HG02981 (cell line): Measurements from ENCODE around the gene ELMO2.
"Not testable (repeated sequence)": the region's sequence is repeated elsewhere in the genome, so short reads cannot be mapped to it uniquely, and the experiment has no call there.

Experiments
- ATAC-seq: cut with Tn5 transposase; IDR thresholded peaks from one replicate; pipeline ENCODE4 v1.9.1; 2021; ENCODE audit warnings: mild to moderate bottlenecking, moderate library complexity; ENCODE audit not compliant: unreplicated experiment

The ELMO2 gene

GRCh38 chr20:46406986-46407670 is 713 bp upstream of the ELMO2 start:
- ATAC-seq: peak; percentile 24

GRCh38 chr20:46402331-46402811 is 4.0 kb downstream of the ELMO2 start:
- ATAC-seq: no peak

DNA sequence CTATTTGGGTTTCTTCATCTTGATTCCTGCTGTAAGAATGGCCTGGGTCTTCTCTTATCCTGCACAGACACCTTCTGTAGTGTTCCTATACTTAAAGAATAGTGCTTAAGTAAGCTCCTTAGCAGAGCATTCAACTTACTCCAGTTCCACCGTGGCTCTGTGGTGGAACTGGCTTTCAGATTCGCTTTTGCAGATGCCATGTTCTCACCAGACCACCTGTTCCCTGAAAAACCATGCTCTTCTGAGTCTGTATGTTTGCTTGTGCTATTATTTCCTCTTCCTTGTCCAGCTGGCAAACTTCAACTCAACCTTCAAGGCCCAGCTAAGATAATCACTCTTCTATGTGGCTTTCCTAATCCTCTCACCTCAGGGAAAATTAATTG is 4.9 kb downstream of the ELMO2 start:
- ATAC-seq: no peak

- no peak for ATAC-seq
These were observed 5.5 kb downstream of the ELMO2 start for GRCh38 chr20:46400828-46401477.

DNA sequence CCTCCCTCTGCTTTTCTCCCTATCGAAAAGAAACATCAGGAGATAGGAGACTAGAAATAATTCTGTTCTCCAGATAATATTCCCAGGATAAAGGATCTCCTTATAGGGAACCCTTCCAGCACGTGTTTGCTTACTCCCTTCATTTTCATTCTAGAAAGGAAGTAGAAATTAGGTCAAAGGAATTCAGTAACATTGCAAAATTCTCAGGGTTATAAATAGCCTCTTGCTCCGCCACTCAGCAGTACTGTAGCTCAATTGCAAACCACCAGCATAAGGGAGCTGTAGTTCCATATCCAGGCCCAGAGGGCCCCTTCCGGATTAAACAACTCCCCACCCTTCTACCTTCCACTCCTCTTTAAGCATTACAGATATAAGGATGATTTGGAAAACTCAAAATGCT is 6.2 kb downstream of the ELMO2 start:
- ATAC-seq: no peak

DNA sequence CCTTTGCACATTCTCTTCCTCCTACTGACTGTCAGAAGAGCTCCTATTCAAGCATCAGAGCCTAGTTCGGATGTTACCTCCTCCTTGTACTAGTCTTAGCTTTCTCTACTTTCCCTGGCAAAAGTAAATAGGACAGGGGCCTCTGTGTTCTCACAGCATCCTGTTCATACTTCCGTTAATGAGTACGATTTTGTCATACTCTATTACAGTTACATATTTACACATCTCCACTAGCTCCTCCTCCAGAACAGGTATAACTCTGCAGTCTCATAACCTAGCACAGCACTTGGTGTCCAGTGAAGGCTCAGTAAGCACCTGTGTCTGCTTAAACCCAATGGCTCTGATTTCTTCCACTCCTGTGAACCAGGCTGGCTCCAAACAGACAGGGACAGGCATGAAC is 7.0 kb downstream of the ELMO2 start:
- ATAC-seq: no peak

- ATAC-seq: no peak
These were observed 7.5 kb downstream of the ELMO2 start for GRCh38 chr20:46398963-46399362.

DNA sequence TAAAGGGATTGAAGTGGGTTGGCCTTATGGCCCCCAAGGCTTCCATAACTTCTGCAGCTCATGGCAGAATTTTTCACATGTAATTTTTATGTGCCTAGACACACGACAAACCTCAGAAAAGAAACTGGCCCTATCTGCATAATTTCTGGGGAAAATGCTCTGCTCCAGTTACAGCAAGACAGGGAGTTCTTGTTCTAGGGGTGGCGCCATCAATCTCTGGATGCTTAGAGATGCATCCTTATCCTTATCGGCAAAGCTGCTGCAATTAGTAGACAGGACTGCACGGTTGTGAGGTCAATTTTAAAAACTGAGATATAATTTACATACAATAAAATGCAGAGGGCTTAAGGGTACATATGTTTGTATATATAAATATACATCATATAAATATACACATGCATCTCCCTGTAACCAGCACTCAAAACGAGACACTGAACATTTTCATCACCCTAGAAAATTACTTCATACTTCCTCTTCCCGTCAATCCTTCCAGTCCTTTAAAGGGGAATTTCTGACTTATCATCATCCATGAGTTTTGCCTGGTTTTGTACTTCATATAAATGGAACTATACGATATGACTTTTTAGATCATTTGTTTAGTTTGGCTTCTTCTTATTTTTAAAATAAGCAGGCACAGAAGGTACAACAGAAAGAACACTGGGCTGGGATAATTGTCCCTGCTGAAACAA is 10.2 kb downstream of the ELMO2 start:
- ATAC-seq: no peak

DNA sequence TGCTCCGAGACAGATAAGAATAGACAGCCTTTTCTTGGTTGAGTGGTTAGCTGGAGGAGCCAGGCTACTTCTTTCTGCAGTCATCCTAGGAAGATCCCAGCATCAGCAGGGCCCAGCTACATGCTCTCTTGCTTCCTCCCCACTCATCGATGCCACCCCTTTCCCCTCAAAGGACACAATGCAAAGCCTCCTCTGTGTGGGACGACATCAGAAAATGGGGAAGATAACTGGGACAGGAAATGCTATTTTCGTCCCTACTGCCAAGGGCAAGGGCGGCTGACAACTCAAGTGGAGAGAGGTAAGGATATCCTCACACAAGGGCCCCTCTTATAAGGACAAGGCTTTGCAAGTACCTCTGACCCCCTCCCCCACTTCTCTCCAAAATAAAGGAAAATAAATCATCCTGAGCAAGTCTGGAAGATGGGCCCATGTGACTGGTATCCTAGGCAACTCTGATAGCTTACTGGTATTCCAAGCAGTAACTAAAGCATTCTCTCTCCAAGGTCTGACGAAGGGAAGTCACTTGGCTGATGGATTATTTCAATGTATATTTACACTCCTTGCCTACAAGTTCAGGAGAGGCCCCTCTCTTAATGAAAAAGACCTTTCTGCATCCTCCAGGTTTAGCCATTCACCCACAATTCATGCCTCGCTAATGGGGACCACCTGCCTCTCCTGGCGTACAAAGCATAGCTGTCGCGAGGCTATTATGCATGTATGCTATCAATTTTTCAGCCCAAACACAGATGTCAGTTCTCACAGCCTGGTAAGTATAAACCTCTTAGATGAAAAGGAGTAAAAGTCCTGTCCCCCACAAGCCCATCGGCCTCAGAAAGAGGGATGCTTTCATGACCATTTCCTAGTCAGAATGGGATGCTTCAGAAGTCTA is 11.3 kb downstream of the ELMO2 start:
- ATAC-seq: no peak

DNA sequence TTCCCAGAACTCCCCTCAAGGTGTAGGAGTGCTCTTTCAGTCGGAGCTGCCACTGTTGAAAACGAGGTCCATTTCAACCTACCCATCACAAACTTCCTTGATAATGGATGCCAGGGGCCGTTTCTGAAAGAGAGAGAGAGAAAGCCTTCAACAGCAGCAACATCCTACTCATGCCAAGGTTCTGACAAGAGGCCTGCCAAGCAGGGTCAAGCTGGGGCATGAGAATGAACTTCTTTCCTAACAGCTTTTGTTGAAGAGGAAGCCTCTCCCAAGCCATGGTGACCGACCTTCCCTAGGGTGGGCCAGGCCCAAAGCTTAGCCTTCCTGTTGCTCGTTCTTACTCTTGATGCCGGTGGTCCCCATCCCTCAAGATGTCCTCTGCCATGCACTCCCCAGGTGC is 12.4 kb downstream of the ELMO2 start:
- no peak for ATAC-seq

DNA sequence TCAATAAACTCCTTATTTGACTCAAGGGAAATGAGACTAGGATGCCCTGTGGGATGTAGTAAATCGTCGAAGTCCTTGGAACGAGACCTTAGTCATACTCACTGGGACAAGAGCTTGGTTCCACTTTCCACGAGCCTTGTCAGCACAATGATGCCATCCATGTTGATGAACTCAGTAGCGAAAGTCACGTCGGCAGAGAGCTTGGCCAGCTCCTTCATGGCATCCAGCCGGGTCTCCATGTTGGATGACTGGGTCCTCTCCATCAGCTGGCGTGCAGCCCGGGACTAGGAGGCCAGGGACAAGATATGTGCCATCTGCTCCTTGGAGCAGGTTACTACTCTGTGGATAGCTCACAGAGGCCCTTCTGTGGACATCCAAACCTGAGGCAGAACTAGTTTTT is 17.5 kb downstream of the ELMO2 start:
- ATAC-seq: no peak

GRCh38 chr20:46388201-46388836 is 18.1 kb downstream of the ELMO2 start:
- no peak for ATAC-seq

DNA sequence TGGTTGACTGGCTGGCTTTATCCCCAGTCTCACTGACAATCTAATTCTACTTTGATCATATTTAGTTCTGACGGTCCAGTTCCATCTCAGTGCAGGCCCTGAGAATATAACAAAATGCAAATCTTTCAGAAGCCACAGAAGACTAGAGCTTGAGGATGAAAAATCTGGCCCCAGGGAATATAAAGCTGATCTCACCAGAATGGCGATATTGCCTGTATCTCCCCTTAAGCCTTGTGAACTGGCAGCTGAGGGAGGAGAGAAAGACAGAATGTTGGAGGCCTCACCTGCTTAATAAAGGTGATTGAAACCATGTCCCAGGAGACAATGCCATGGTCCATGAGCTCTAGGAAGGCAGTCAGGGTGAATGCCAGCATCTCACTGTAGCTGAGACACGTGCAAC is 19.4 kb downstream of the ELMO2 start:
- not testable (repeated sequence) for ATAC-seq

DNA sequence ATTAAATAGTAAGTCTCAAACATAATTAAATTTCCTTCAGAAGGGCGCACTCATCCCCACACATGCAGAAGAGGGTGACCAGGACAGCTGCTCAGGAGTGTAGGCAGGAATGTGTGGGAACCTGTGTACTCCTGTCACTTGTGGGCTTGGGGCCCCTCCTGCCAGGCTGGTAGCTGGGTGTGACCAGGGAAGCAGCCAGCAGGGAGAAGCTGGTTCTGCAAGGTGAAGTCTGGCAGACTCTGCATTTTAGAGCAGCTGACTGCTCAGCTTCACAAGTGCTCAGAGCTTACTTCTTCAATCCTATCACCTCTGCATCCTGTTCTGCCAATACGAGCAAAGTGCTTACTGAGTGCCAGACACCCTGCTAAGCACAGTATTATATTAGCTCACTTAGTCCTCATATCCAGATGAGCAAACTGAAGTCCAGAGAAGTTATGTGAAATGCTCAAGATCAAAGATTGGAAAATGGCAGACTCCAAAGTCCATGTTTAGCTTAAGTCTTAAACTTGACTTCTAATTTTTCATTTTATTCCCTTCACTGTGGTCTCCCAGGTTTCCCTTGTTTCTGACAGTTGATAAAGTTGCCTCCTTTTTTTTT is 27.9 kb downstream of the ELMO2 start:
- no peak for ATAC-seq

DNA sequence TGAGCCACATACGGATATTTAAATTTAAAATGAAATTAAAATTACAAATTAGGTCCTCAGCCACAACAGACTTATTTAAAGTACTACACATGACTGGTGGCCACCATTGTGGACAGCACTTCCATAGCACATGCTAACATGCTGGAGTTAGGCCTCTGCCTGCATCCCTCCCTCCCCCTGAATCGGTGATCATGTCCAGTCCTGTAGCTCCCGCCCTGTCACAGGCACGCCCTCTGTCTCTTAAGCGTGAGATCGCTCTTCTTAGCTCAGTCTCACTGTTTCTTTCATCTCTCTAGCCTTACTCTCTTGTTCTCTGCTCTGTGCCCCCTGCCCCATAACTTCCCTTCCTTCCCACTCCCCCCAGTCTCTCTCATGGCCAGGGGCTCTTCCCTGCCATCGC is 28.9 kb downstream of the ELMO2 start:
- no peak for ATAC-seq

GRCh38 chr20:46376196-46376785 is 30.1 kb downstream of the ELMO2 start:
- no peak for ATAC-seq

GRCh38 chr20:46375771-46376170 is 30.6 kb downstream of the ELMO2 start:
- no peak for ATAC-seq

- ATAC-seq: no peak
These were observed 32.0 kb downstream of the ELMO2 start for GRCh38 chr20:46374383-46374782.

- no peak for ATAC-seq
These were observed 34.8 kb downstream of the ELMO2 start for GRCh38 chr20:46371656-46372055.

DNA sequence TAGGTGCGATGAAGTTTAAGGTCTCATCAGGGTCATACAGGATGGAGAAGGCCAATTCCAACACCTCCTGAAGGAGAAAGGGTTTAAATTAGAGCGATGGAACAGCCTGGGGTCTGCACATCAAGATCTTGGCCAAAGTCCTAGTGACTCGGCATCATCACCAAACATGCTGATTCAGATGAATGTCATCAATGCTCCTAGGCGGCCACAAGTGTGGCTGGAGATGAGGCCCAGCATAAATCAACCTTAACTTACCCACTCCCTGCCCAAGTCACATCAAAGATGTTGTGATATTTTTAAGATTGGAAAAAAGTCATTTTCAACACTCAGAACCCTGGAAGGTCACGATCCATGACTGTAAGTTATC is 37.5 kb downstream of the ELMO2 start:
- ATAC-seq: no peak
